HepG2 (cell line): ENCODE data around the gene FBLN7. TPM values are rescaled to one million over a fixed set of nuclear protein-coding genes. Genes with fewer than 3 reads are reported as not detected.

Source experiments
- ATAC-seq: fragments of 200-7000 bp; cut with Tn5 transposase; 3 replicates; pipeline ENCODE4 v1.9.1; 2020; ENCODE audit warnings: mild to moderate bottlenecking, moderate library complexity
- BruUV-seq: library from RNA; stranded (reverse); fragments of 400-500 nt; replicated peaks from 2 replicates; lab custom pipeline; 2021; lab: Mats Ljungman, UMichigan
- CTCF ChIA-PET: fragments of 300-600 bp; formaldehyde crosslinking; extraction: SDS; loops from one replicate; lab custom pipeline; 2021; ENCODE audit warnings: low total read pairs, inconsistent platforms, low intra/inter-chr PET ratio; lab: Yijun Ruan, JAX
- POLR2A ChIA-PET: fragments of 350-600 bp; sonication (Branson Sonifier 250); formaldehyde crosslinking; loops from one replicate; lab custom pipeline; 2020; ENCODE audit warnings: antibody characterized with exemption, inconsistent platforms; lab: Yijun Ruan, JAX
- DNase-seq: peaks from one replicate; pipeline ENCODE4 v3.0.0-alpha.2; 2015; ENCODE audit warnings: low spot score
- FAIRE-seq: peaks from 3 replicates; lab custom pipeline; 2011; peaks lifted over from hg19 to GRCh38; lab: Jason Lieb, UNC
- H2AFZ ChIP-seq: one replicate; pipeline ENCODE4 v1.6.1; 2011; ENCODE audit warnings: low read length, inconsistent platforms
- H3K27ac ChIP-seq: fragments of 300-600 bp; 3 replicates; pipeline ENCODE4 v1.8.0; 2011; ENCODE audit warnings: mixed run types, mild to moderate bottlenecking, mixed read lengths, low read length, inconsistent platforms; ENCODE audit not compliant: insufficient read depth; ENCODE audit errors: extremely low read length
- H3K27me3 ChIP-seq, 2 experiments: fragments of 200-600 bp in 1 of 2; 2 replicates in 1 of 2; 3 replicates in 1 of 2; pipeline versions ENCODE4 v1.6.0 to v1.8.0; 2011; ENCODE audit warnings: low read length in 2 of 2, mild to moderate bottlenecking in 2 of 2, moderate library complexity in 2 of 2, inconsistent platforms in 1 of 2; ENCODE audit not compliant: insufficient read depth in 2 of 2, control insufficient read depth in 1 of 2
- H3K36me3 ChIP-seq, 2 experiments: fragments of 200-600 bp in 1 of 2; replicated peaks in 1 of 2; 2 replicates in 1 of 2; 3 replicates in 1 of 2; pipeline versions ENCODE4 v1.5.1 to v1.8.0; 2011; ENCODE audit warnings: low read length in 2 of 2, inconsistent platforms in 1 of 2; ENCODE audit not compliant: insufficient read depth in 2 of 2, control insufficient read depth in 1 of 2
- H3K4me1 ChIP-seq: 2 replicates; pipeline ENCODE4 v1.5.1; 2012; ENCODE audit warnings: low read length, inconsistent platforms; ENCODE audit not compliant: insufficient read depth
- H3K4me2 ChIP-seq: 2 replicates; pipeline ENCODE4 v1.6.0; 2011; ENCODE audit warnings: low read depth, low read length, inconsistent platforms
- H3K4me3 ChIP-seq, 3 experiments: fragments of 200-600 bp in 1 of 3; sonication (generic), shearing (Covaris generic) in 1 of 3; replicated peaks in 1 of 3; 2 replicates each; pipeline ENCODE4 v1.5.1; 2011 to 2016; ENCODE audit warnings: low read length in 3 of 3, inconsistent platforms in 2 of 3, low read depth in 2 of 3, mild to moderate bottlenecking in 2 of 3, control low read depth in 1 of 3, mixed read lengths in 1 of 3; ENCODE audit not compliant: insufficient read depth in 1 of 3
- H3K79me2 ChIP-seq: one replicate; pipeline ENCODE4 v1.6.1; 2011; ENCODE audit warnings: low read length, inconsistent platforms; ENCODE audit not compliant: insufficient read depth
- H3K9ac ChIP-seq: 2 replicates; pipeline ENCODE4 v1.6.0; 2011; ENCODE audit warnings: mild to moderate bottlenecking, low read depth, low read length, inconsistent platforms; ENCODE audit not compliant: insufficient read depth
- H3K9me3 ChIP-seq: 2 replicates; pipeline ENCODE4 v1.5.1; 2012; ENCODE audit warnings: mild to moderate bottlenecking, low read length
- H4K20me1 ChIP-seq: 2 replicates; pipeline ENCODE4 v1.6.0; 2011; ENCODE audit warnings: inconsistent platforms, mild to moderate bottlenecking, low read length, moderate library complexity; ENCODE audit not compliant: insufficient read depth
- FIP1L1 ChIP-seq: fragments of 200-400 bp; formaldehyde crosslinking; IDR thresholded peaks from 2 replicates; pipeline ENCODE4 v1.6.1; 2018; ENCODE audit warnings: low read depth, mild to moderate bottlenecking, low read length, moderate library complexity, borderline replicate concordance; ENCODE audit not compliant: insufficient read depth
- KDM3A ChIP-seq: IDR thresholded peaks from 2 replicates; pipeline ENCODE4 v1.6.1; 2018; ENCODE audit warnings: low read depth, missing compliant biosample characterization
- ONECUT2 ChIP-seq: sonication (generic); formaldehyde crosslinking; IDR thresholded peaks from 2 replicates; pipeline ENCODE4 v1.4.0; 2020; ENCODE audit warnings: missing genetic modification reagents
- POLR2AphosphoS2 ChIP-seq: IDR thresholded peaks from 2 replicates; pipeline ENCODE4 v1.6.1; 2011; ENCODE audit warnings: low read depth, low read length, improper control_type of control experiment
- SIN3A ChIP-seq: IDR thresholded peaks from 2 replicates; pipeline ENCODE4 v1.6.1; 2011; ENCODE audit warnings: low read depth, mild to moderate bottlenecking, control low read depth, low read length, borderline replicate concordance
- THAP7 ChIP-seq: sonication (generic); formaldehyde crosslinking; IDR thresholded peaks from 2 replicates; pipeline ENCODE4 v1.8.1; 2023; ENCODE audit warnings: mild to moderate bottlenecking, missing genetic modification reagents
- THAP8 ChIP-seq: sonication (generic); formaldehyde crosslinking; IDR thresholded peaks from 2 replicates; pipeline ENCODE4 v1.5.1; 2020; ENCODE audit warnings: missing genetic modification reagents, mild to moderate bottlenecking, borderline replicate concordance
- ZNF121 ChIP-seq: sonication (generic); formaldehyde crosslinking; IDR thresholded peaks from 2 replicates; pipeline ENCODE4 v1.5.0; 2020; ENCODE audit warnings: mild to moderate bottlenecking, missing genetic modification reagents
- ZNF280D ChIP-seq: sonication (generic); formaldehyde crosslinking; IDR thresholded peaks from 2 replicates; pipeline ENCODE4 v1.5.1; 2020; ENCODE audit warnings: mild to moderate bottlenecking, missing genetic modification reagents
- ZNF556 ChIP-seq: sonication (generic); formaldehyde crosslinking; IDR thresholded peaks from 2 replicates; pipeline ENCODE4 v1.4.0; 2020; ENCODE audit warnings: mild to moderate bottlenecking, missing genetic modification reagents, borderline replicate concordance
- ZNF800 ChIP-seq: sonication (generic); formaldehyde crosslinking; IDR thresholded peaks from 2 replicates; pipeline ENCODE4 v1.4.0; 2020; ENCODE audit warnings: missing genetic modification reagents
- WGBS: methylation state at CpG from one replicate; pipeline ENCODE4 v1.1.6; 2017; ENCODE audit warnings: low lambda C conversion rate; 5-methylcytosine and 5-hydroxymethylcytosine counted together
- in situ Hi-C: cut with HindIII; loops from 2 replicates; pipeline ENCODE4 v1.10.0; 2017; ENCODE audit warnings: low pct_unique_long_range_greater_than_20kb; ENCODE audit not compliant: extremely low pct_ligation_motif_present
- intact Hi-C: fragments of 100-400 bp; cut with micrococcal nuclease; formaldehyde crosslinking; loops from one replicate; pipeline ENCODE4 v1.10.0; 2022; ENCODE audit not compliant: unreplicated experiment
- polyA plus RNA-seq, 8 experiments: library from polyadenylated mRNA; depleted of rRNA in 3 of 8; stranded (reverse) in 7 of 8; unstranded in 1 of 8; fragments of >200 nt; fragmentation: Illumina TruSeq in 4 of 8; extraction: Trizol in 4 of 8; gene quantifications; 2 replicates each; pipeline versions ENCODE4 v1.2.1 to v1.2.3, GENCODE V29; 2011 to 2016; ENCODE audit warnings: low read depth in 4 of 8, missing spikeins in 1 of 8, mixed read lengths in 1 of 8; ENCODE audit not compliant: insufficient read depth in 1 of 8
- total RNA-seq, 5 experiments: library from RNA; depleted of rRNA; stranded (reverse); fragments of >200 nt; fragmentation: Illumina TruSeq; extraction: Trizol; gene quantifications; 2 replicates each; pipeline ENCODE4 v1.2.3, GENCODE V29; 2016; ENCODE audit warnings: low read depth in 1 of 5

FBLN7 gene
- total and polyA plus RNA-seq, 2 of the 13 experiments (the other 11 are each of a cell fraction or from before 2014, with no cell fraction given) = 1.4 to 2.3 TPM

GRCh38 chr2:112151271-112151670, 13.1 kb downstream of the FBLN7 start:
- H3K4me2 ChIP-seq = no peak overlapping the region
- 93% methylated on average over 5 of the region's 5 CpGs for WGBS
- peaks cover 5% of the 10 kb centered on the region for H3K4me1 ChIP-seq
- no peaks in the 10 kb centered on the region for H3K27me3 ChIP-seq
- POLR2A ChIA-PET = interaction anchor here (1.0 kb wide), 1 partner anchor 14 kb away, joined by 3 read pairs; no protein-coding TSS in a partner anchor
- intact Hi-C loops = no loop called here
- no peak overlapping the region for H3K4me3 ChIP-seq
- H3K36me3 ChIP-seq = no peaks in the 10 kb centered on the region
- no peak for ATAC-seq
- no peak for TF ChIP-seq ONECUT2 (CRISPR knock-in tag)
- no peak for TF ChIP-seq ZNF280D (CRISPR knock-in tag)
- TF ChIP-seq THAP7 = no peak
- no peak for TF ChIP-seq ZNF556 (CRISPR knock-in tag)
- no peak for TF ChIP-seq KDM3A (CRISPR knock-in tag)
- TF ChIP-seq POLR2AphosphoS2 = no peak
- TF ChIP-seq ZNF121 (CRISPR knock-in tag) = no peak
- TF ChIP-seq SIN3A = no peak
- TF ChIP-seq FIP1L1 = no peak
- no peak for TF ChIP-seq ZNF800 (CRISPR knock-in tag)
- TF ChIP-seq THAP8 = no peak
- TF ChIP-seq, all 625 proteins: peak for 0
- in situ Hi-C loops = no loop called here
- Histone ChIP-seq H4K20me1 (no peaks in the 10 kb centered on the region), H3K9ac (no peak overlapping the region), H3K27ac (no peak overlapping the region), H3K9me3 (no peaks in the 10 kb centered on the region), H3K79me2 (no peaks in the 10 kb centered on the region), H2AFZ (no peak overlapping the region)
- DNase-seq (no peak), FAIRE-seq (no peak)
- CTCF ChIA-PET = no interaction called here
- no TSS peak for BruUV-seq
